PC-3 (cell line): ENCODE measurements around the gene SLMAP. TPM values are rescaled to one million over a fixed set of nuclear protein-coding genes. Genes with fewer than 3 reads are reported as not detected.

ENCODE experiments used
- ATAC-seq: fragments of 200-7000 bp; cut with Tn5 transposase; 2 replicates; pipeline ENCODE4 v1.9.1; 2020; ENCODE audit warnings: mild to moderate bottlenecking, moderate library complexity
- BruUV-seq: library from RNA; stranded (reverse); fragments of 400-500 nt; replicated peaks from 2 replicates; lab custom pipeline; 2021; lab: Mats Ljungman, UMichigan
- CTCF ChIA-PET: fragments of 300-600 bp; sonication (Branson Sonifier 250); formaldehyde crosslinking; loops from one replicate; lab custom pipeline; 2022; ENCODE audit warnings: antibody characterized with exemption; lab: Charles Lee
- POLR2A ChIA-PET: fragments of 300-600 bp; sonication (Branson Sonifier 250); formaldehyde crosslinking; loops from one replicate; lab custom pipeline; 2022; ENCODE audit warnings: antibody characterized with exemption; ENCODE audit not compliant: unreplicated experiment; lab: Charles Lee
- DNase-seq: peaks from one replicate; pipeline ENCODE4 v3.0.0-alpha.2; 2015
- H2AFZ ChIP-seq: fragments of 300-600 bp; sonication (generic); 2 replicates; pipeline ENCODE4 v1.6.0; 2016; ENCODE audit warnings: antibody characterized with exemption, low read length
- H3F3A ChIP-seq: fragments of 300-600 bp; sonication (generic); one replicate; pipeline ENCODE4 v1.6.0; 2017; ENCODE audit warnings: antibody characterized with exemption, low read length, control low read depth, mild to moderate bottlenecking; ENCODE audit not compliant: unreplicated experiment
- H3K27ac ChIP-seq: fragments of 300-600 bp; sonication (generic); 2 replicates; pipeline ENCODE4 v1.5.1; 2016; ENCODE audit warnings: mild to moderate bottlenecking, low read length
- H3K27me3 ChIP-seq: fragments of 300-600 bp; sonication (generic); 2 replicates; pipeline ENCODE4 v1.6.1; 2016; ENCODE audit warnings: low read length, mixed read lengths
- H3K36me3 ChIP-seq: fragments of 300-600 bp; sonication (generic); 2 replicates; pipeline ENCODE4 v1.6.1; 2016; ENCODE audit warnings: low read depth, mixed run types, low read length, mixed read lengths
- H3K4me1 ChIP-seq: fragments of 300-600 bp; sonication (generic); 2 replicates; pipeline ENCODE4 v1.5.1; 2016; ENCODE audit warnings: low read length; ENCODE audit not compliant: insufficient read depth
- H3K4me2 ChIP-seq: fragments of 300-600 bp; sonication (generic); 2 replicates; pipeline ENCODE4 v1.6.0; 2016; ENCODE audit warnings: low read length
- H3K4me3 ChIP-seq: fragments of 300-600 bp; sonication (generic); 2 replicates; pipeline ENCODE4 v1.5.1; 2016; ENCODE audit warnings: mild to moderate bottlenecking, low read length, mixed read lengths
- H3K79me2 ChIP-seq: fragments of 300-600 bp; sonication (generic); 2 replicates; pipeline ENCODE4 v1.6.1; 2017; ENCODE audit warnings: low read length, mixed read lengths
- H3K9ac ChIP-seq: fragments of 300-600 bp; sonication (generic); 2 replicates; pipeline ENCODE4 v1.6.0; 2016; ENCODE audit warnings: mild to moderate bottlenecking, low read length
- H3K9me2 ChIP-seq: fragments of 300-600 bp; sonication (generic); replicated peaks from 2 replicates; pipeline ENCODE4 v1.6.1; 2016; ENCODE audit warnings: mixed run types, low read length, mixed read lengths
- H3K9me3 ChIP-seq: fragments of 300-600 bp; sonication (generic); 2 replicates; pipeline ENCODE4 v1.6.1; 2016; ENCODE audit warnings: low read length, mixed read lengths
- H4K20me1 ChIP-seq: fragments of 300-600 bp; sonication (generic); 2 replicates; pipeline ENCODE4 v1.6.1; 2016; ENCODE audit warnings: low read length, mixed read lengths
- EZH2 ChIP-seq: fragments of 300-600 bp; sonication (generic); IDR thresholded peaks from one replicate; pipeline ENCODE4 v1.6.1; 2017; ENCODE audit warnings: antibody characterized with exemption, mild to moderate bottlenecking, low read length; ENCODE audit not compliant: unreplicated experiment
- EZH2phosphoT487 ChIP-seq: fragments of 300-600 bp; sonication (generic); IDR thresholded peaks from 2 replicates; pipeline ENCODE4 v1.6.1; 2018; ENCODE audit warnings: mild to moderate bottlenecking, antibody characterized with exemption, low read length, borderline replicate concordance
- intact Hi-C: fragments of 100-400 bp; cut with micrococcal nuclease; formaldehyde crosslinking; loops from 2 replicates; pipeline ENCODE4 v1.9.0; 2023
- total RNA-seq: library from RNA; depleted of rRNA; stranded (reverse); fragments of >200 nt; gene quantifications from 2 replicates; pipeline ENCODE4 v1.2.3, GENCODE V29; 2014
- TF ChIP-seq, protein P1 (sequence below): fragments of 300-600 bp; sonication (generic); conservative IDR thresholded peaks from 2 replicates; pipeline ENCODE4 v1.5.1; 2017; ENCODE audit warnings: antibody characterized with exemption, low read depth, mild to moderate bottlenecking, low read length

SLMAP gene
- total RNA-seq, 1 experiment from 2014 or later = 60.0 TPM

GRCh38 chr3:57973715-57974477, 217.8 kb downstream of the SLMAP start:
- Histone ChIP-seq H3K9ac (peak overlapping the region; percentile 57), H2AFZ (no peak overlapping the region), H3K4me1 (peaks cover 90% of the 10 kb centered on the region), H3K36me3 (no peaks in the 10 kb centered on the region), H3K27me3 (no peaks in the 10 kb centered on the region), H3K9me2 (no peaks in the 10 kb centered on the region), H3F3A (peaks cover 20% of the 10 kb centered on the region), H3K4me3 (no peak overlapping the region), H3K4me2 (peak overlapping the region; percentile 80; the same call in 1 of the 2 replicates), H3K27ac (peak overlapping the region; percentile 95), H4K20me1 (no peaks in the 10 kb centered on the region), H3K9me3 (no peaks in the 10 kb centered on the region), H3K79me2 (peaks cover 33% of the 10 kb centered on the region)
- TF ChIP-seq EZH2phosphoT487 = no peak
- TF ChIP-seq EZH2 = no peak
- TF ChIP-seq, protein P1, sequence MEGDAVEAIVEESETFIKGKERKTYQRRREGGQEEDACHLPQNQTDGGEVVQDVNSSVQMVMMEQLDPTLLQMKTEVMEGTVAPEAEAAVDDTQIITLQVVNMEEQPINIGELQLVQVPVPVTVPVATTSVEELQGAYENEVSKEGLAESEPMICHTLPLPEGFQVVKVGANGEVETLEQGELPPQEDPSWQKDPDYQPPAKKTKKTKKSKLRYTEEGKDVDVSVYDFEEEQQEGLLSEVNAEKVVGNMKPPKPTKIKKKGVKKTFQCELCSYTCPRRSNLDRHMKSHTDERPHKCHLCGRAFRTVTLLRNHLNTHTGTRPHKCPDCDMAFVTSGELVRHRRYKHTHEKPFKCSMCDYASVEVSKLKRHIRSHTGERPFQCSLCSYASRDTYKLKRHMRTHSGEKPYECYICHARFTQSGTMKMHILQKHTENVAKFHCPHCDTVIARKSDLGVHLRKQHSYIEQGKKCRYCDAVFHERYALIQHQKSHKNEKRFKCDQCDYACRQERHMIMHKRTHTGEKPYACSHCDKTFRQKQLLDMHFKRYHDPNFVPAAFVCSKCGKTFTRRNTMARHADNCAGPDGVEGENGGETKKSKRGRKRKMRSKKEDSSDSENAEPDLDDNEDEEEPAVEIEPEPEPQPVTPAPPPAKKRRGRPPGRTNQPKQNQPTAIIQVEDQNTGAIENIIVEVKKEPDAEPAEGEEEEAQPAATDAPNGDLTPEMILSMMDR = no peak
- intact Hi-C loops = loop anchor here (10.0 kb wide), 1 partner anchor 191 kb away; no protein-coding TSS in a partner anchor
- BruUV-seq = no TSS peak
- ChIA-PET CTCF (interaction anchor here (0.6 to 1.5 kb wide), 4 partner anchors 11 to 34 kb away, joined by 3 to 9 read pairs (median 3); no protein-coding TSS in a partner anchor), POLR2A (interaction anchor here (0.6 to 1.2 kb wide), 3 partner anchors 15 to 84 kb away, joined by 3 to 7 read pairs (median 3); no protein-coding TSS in a partner anchor)
- ATAC-seq (no peak), DNase-seq (peak; percentile 1)

DNA sequence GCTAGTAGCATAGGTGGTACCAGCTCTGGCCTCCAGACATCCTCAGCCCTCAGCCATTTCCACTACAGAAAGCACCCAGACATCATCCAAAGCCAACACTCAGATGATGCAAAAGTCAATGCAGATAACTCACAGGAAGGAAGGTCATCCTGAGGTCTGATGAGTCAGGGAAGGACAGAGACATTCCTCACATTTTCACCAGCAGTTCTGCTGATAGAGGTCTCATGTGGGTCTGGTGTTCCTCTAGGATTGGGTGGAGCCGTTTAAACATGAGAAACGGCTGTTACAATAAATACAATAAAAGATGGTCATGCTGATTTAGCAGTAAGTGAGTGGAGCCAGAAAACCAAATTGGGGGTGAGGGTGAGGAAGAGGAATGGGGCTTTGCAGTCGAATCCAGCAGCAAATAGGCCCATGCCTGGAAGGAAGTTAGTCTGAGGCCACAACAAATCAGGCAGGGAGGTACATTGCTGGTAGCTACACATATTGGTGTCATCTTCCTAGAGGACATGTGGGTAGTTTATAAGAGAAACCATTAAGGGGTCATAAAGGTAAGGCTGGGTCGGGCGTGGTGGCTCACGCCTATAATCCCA, 218.8 kb downstream of the SLMAP start:
- no TSS peak for BruUV-seq
- TF ChIP-seq, protein P1 = no peak
- TF ChIP-seq EZH2 (no peak), EZH2phosphoT487 (no peak)
- intact Hi-C loops = loop anchor here (10.0 kb wide), 1 partner anchor 190 kb away; no protein-coding TSS in a partner anchor
- H3K9me2 ChIP-seq = no peaks in the 10 kb centered on the region
- peak; percentile 98 for DNase-seq
- no peaks in the 10 kb centered on the region for H3K36me3 ChIP-seq
- ChIA-PET CTCF (interaction anchor here (1.0 to 1.5 kb wide), 2 partner anchors 12 to 33 kb away, joined by 3 to 9 read pairs; no protein-coding TSS in a partner anchor), POLR2A (interaction anchor here (0.6 kb wide), 1 partner anchor 83 kb away, joined by 3 read pairs; no protein-coding TSS in a partner anchor)
- H3K9ac ChIP-seq = peak overlapping the region; percentile 0; the same call in 1 of the 2 replicates
- peaks cover 82% of the 10 kb centered on the region for H3K4me1 ChIP-seq
- no peaks in the 10 kb centered on the region for H4K20me1 ChIP-seq
- peak overlapping the region; percentile 1 for H3K4me2 ChIP-seq
- peaks cover 20% of the 10 kb centered on the region for H3F3A ChIP-seq
- no peak overlapping the region for H3K4me3 ChIP-seq
- peak overlapping the region; percentile 95 for H3K27ac ChIP-seq
- peak; percentile 36 for ATAC-seq
- no peaks in the 10 kb centered on the region for H3K9me3 ChIP-seq
- H3K27me3 ChIP-seq = no peaks in the 10 kb centered on the region
- no peak overlapping the region for H2AFZ ChIP-seq
- H3K79me2 ChIP-seq = peaks cover 33% of the 10 kb centered on the region
